Esophagus muscularis mucosa (tissue), 4 donors: ENCODE data around the gene ST13. TPM values are rescaled to one million over a fixed set of nuclear protein-coding genes. Genes with fewer than 3 reads are reported as not detected.

Experiments used
- DNase-seq: peaks from one replicate; pipeline ENCODE4 v3.0.0-alpha.2; 2017; ENCODE audit errors: extremely low spot score
- H3K27ac ChIP-seq, 4 donors: fragments of 200-600 bp; sonication (generic); replicated peaks in 1 of 4; 1 replicate in 3 of 4; 2 replicates in 1 of 4; pipeline ENCODE4 v1.5.1; 2016 to 2019; ENCODE audit warnings: mild to moderate bottlenecking in 1 of 4
- H3K27me3 ChIP-seq, 4 donors: fragments of 200-600 bp; sonication (generic); one replicate each; pipeline versions ENCODE4 v1.5.1 to v1.6.0; 2016 to 2019
- H3K36me3 ChIP-seq, 4 donors: fragments of 200-600 bp; sonication (generic); one replicate each; pipeline ENCODE4 v1.5.1; 2016 to 2019
- H3K4me1 ChIP-seq, 4 donors: fragments of 200-600 bp; sonication (generic); one replicate each; pipeline ENCODE4 v1.5.1; 2016 to 2019
- H3K4me3 ChIP-seq, 4 donors: fragments of 200-600 bp; sonication (generic); 1 replicate in 2 of 4; 2 replicates in 2 of 4; pipeline ENCODE4 v1.5.1; 2016 to 2019; ENCODE audit warnings: mild to moderate bottlenecking in 4 of 4, moderate library complexity in 1 of 4
- H3K9me3 ChIP-seq, 4 donors: fragments of 200-600 bp; sonication (generic); 1 replicate in 3 of 4; 2 replicates in 1 of 4; pipeline ENCODE4 v1.5.1; 2016 to 2019
- CTCF ChIP-seq, 3 experiments: fragments of 200-600 bp in 2 of 3; fragments of 450-650 bp in 1 of 3; sonication (generic) in 2 of 3; IDR thresholded peaks; one replicate each; pipeline ENCODE4 v1.5.1; 2017 to 2019; ENCODE audit warnings: antibody characterized with exemption in 3 of 3, mild to moderate bottlenecking in 2 of 3, moderate library complexity in 1 of 3
- EP300 ChIP-seq: sonication (generic); formaldehyde crosslinking; IDR thresholded peaks from one replicate; pipeline ENCODE4 v1.6.1; 2017; ENCODE audit warnings: antibody characterized with exemption
- POLR2A ChIP-seq: fragments of 450-650 bp; IDR thresholded peaks from one replicate; pipeline ENCODE4 v1.6.1; 2017; ENCODE audit warnings: antibody characterized with exemption, moderate library complexity, mild to moderate bottlenecking, low read depth
- POLR2AphosphoS5 ChIP-seq, 2 donors: sonication (generic); formaldehyde crosslinking; IDR thresholded peaks; one replicate each; pipeline ENCODE4 v1.6.1; 2017; ENCODE audit warnings: antibody characterized with exemption in 2 of 2
- WGBS: methylation state at CpG from one replicate; pipeline ENCODE4 v1.1.5; 2018; 5-methylcytosine and 5-hydroxymethylcytosine counted together
- intact Hi-C: fragments of 100-400 bp; cut with DNase I; formaldehyde crosslinking; loops from one replicate; pipeline ENCODE4 v1.15.1; 2023
- total RNA-seq, 4 donors: library from RNA; depleted of rRNA; stranded (reverse); fragments of >200 nt; gene quantifications; one replicate each; pipeline versions ENCODE4 v1.1.0 to v1.2.1, GENCODE V29; 2016

ST13 gene
- total RNA-seq, 4 donors from 2014 or later, result 169 to 193 (median 189) TPM

DNA sequence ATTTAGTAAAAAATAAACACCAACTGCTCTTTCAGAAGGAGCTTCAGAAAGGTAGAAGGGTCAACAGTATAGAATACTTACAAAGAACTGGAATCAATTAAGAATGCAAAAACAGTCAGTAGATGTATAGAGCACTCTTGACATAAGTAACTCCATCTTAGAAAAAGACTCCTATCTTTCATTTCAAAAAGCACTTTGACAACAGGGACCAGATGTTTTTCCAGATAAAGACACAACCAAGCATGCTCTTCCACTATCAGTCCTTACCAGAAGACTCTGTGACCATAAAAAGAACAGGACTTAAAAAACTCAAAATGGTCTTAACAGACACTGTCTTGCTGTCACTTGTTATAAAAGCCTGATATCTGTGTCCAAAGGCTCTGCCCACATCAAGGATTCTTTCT is 42.5 kb downstream of the ST13 start:
- no peak overlapping the region for H3K27ac ChIP-seq
- intact Hi-C loops, result no loop called here
- peaks cover 14 to 27% (median 21%) of the 10 kb centered on the region in 4 donors for H3K4me1 ChIP-seq
- TF ChIP-seq CTCF (IDR thresholded peaks at IDR 0.05) (no peak), POLR2A (no peak), POLR2AphosphoS5 (IDR thresholded peaks at IDR 0.05) (no peak), EP300 (no peak)
- H3K27me3 ChIP-seq, result no peaks in the 10 kb centered on the region
- peaks cover 0 to 7% (median 5%) of the 10 kb centered on the region in 4 donors for H3K36me3 ChIP-seq
- DNase-seq, result no peak
- H3K4me3 ChIP-seq, result no peak overlapping the region
- H3K9me3 ChIP-seq, result no peaks in the 10 kb centered on the region

- intact Hi-C loops, result no loop called here
- Histone ChIP-seq H3K4me1 (peaks cover 0 to 9% (median 3%) of the 10 kb centered on the region in 4 donors), H3K27me3 (no peaks in the 10 kb centered on the region), H3K4me3 (no peak overlapping the region), H3K9me3 (no peaks in the 10 kb centered on the region), H3K27ac (no peak overlapping the region), H3K36me3 (peaks cover 0 to 9% (median 2%) of the 10 kb centered on the region in 4 donors)
- no peak for DNase-seq
- TF ChIP-seq POLR2AphosphoS5 (IDR thresholded peaks at IDR 0.05), result no peak
- no peak for TF ChIP-seq EP300
- no peak for TF ChIP-seq CTCF (IDR thresholded peaks at IDR 0.05)
- TF ChIP-seq POLR2A, result no peak
- WGBS, result 55% methylated on average over 6 of the region's 6 CpGs
Measured at GRCh38 chr22:40808018-40808841, 48.2 kb downstream of the ST13 start.

- Histone ChIP-seq H3K36me3 (peaks cover 0 to 8% (median 2%) of the 10 kb centered on the region in 4 donors), H3K9me3 (no peaks in the 10 kb centered on the region), H3K4me1 (peaks cover 0 to 9% (median 3%) of the 10 kb centered on the region in 4 donors), H3K4me3 (no peak overlapping the region), H3K27me3 (no peaks in the 10 kb centered on the region), H3K27ac (no peak overlapping the region)
- 89% methylated on average over 3 of the region's 3 CpGs for WGBS
- TF ChIP-seq POLR2AphosphoS5 (IDR thresholded peaks at IDR 0.05), result no peak
- TF ChIP-seq CTCF (IDR thresholded peaks at IDR 0.05), result no peak
- no peak for TF ChIP-seq EP300
- TF ChIP-seq POLR2A, result no peak
- DNase-seq, result no peak
- intact Hi-C loops, result no loop called here
Measured at GRCh38 chr22:40806711-40807110, 49.7 kb downstream of the ST13 start.

GRCh38 chr22:40805699-40806203 is 50.7 kb downstream of the ST13 start:
- no peak overlapping the region for H3K27ac ChIP-seq
- intact Hi-C loops, result no loop called here
- TF ChIP-seq POLR2A (no peak), POLR2AphosphoS5 (IDR thresholded peaks at IDR 0.05) (no peak), EP300 (no peak), CTCF (IDR thresholded peaks at IDR 0.05) (no peak)
- no peak for DNase-seq
- H3K4me3 ChIP-seq, result no peak overlapping the region
- peaks cover 0 to 8% (median 2%) of the 10 kb centered on the region in 4 donors for H3K36me3 ChIP-seq
- WGBS, result 94% methylated on average over 3 of the region's 3 CpGs
- peaks cover 0 to 9% (median 3%) of the 10 kb centered on the region in 4 donors for H3K4me1 ChIP-seq
- H3K27me3 ChIP-seq, result no peaks in the 10 kb centered on the region
- no peaks in the 10 kb centered on the region for H3K9me3 ChIP-seq
